Urinary bladder (tissue), 4 donors: Measurements from ENCODE around the gene SYTL2. TPM values are rescaled to one million over a fixed set of nuclear protein-coding genes. Genes with fewer than 3 reads are reported as not detected.

Experiments
- DNase-seq: peaks from one replicate; pipeline ENCODE4 v3.0.0-alpha.2; 2015; ENCODE audit errors: extremely low spot score
- H3K27ac ChIP-seq: one replicate; pipeline ENCODE4 v1.5.1; 2013; ENCODE audit warnings: low read depth, mild to moderate bottlenecking, moderate library complexity
- H3K36me3 ChIP-seq: one replicate; pipeline ENCODE4 v1.6.1; 2013; ENCODE audit warnings: mild to moderate bottlenecking, moderate library complexity; ENCODE audit not compliant: insufficient read depth
- H3K4me1 ChIP-seq: one replicate; pipeline ENCODE4 v1.6.1; 2013; ENCODE audit warnings: mild to moderate bottlenecking, moderate library complexity; ENCODE audit not compliant: insufficient read depth
- H3K4me3 ChIP-seq: one replicate; pipeline ENCODE4 v1.5.1; 2013; ENCODE audit warnings: low read depth, low read length
- WGBS: extraction: QIAGEN DNeasy Blood & Tissue Kit; methylation state at CpG from one replicate; pipeline ENCODE4 v1.1.7; 2013; 5-methylcytosine and 5-hydroxymethylcytosine counted together
- polyA plus RNA-seq: library from polyadenylated mRNA; stranded (reverse); fragments of 200-250 nt; gene quantifications from one replicate; pipeline ENCODE4 v1.2.3, GENCODE V29; 2013
- total RNA-seq: library from RNA; depleted of rRNA; stranded (reverse); fragments of >200 nt; gene quantifications from one replicate; pipeline ENCODE4 v1.2.3, GENCODE V29; 2014
- donor health status: healthy with polysubstance abuse.
- donor health status: healthy.

The SYTL2 gene
- total and polyA plus RNA-seq, 2 donors = 18.5 to 123 TPM

- no peaks in the 10 kb centered on the region for H3K36me3 ChIP-seq
- 85% methylated on average over 1 of the region's 1 CpG for WGBS
- H3K27ac ChIP-seq = no peak overlapping the region
- no peak for DNase-seq
- no peak overlapping the region for H3K4me3 ChIP-seq
- H3K4me1 ChIP-seq = no peaks in the 10 kb centered on the region
Measured at GRCh38 chr11:85755701-85756100, 55.2 kb downstream of the SYTL2 start.

GRCh38 chr11:85755285-85755684, 55.7 kb downstream of the SYTL2 start:
- 93% methylated on average over 2 of the region's 2 CpGs for WGBS
- H3K4me3 ChIP-seq = no peak overlapping the region
- no peak for DNase-seq
- no peak overlapping the region for H3K27ac ChIP-seq
- no peaks in the 10 kb centered on the region for H3K4me1 ChIP-seq
- no peaks in the 10 kb centered on the region for H3K36me3 ChIP-seq

GRCh38 chr11:85752890-85753581, 57.9 kb downstream of the SYTL2 start:
- Histone ChIP-seq H3K4me1 (no peaks in the 10 kb centered on the region), H3K36me3 (no peaks in the 10 kb centered on the region), H3K4me3 (no peak overlapping the region), H3K27ac (no peak overlapping the region)
- WGBS = 86% methylated on average over 7 of the region's 7 CpGs
- DNase-seq = no peak

- WGBS = 81% methylated on average over 4 of the region's 4 CpGs
- Histone ChIP-seq H3K4me1 (no peaks in the 10 kb centered on the region), H3K27ac (no peak overlapping the region), H3K4me3 (no peak overlapping the region), H3K36me3 (no peaks in the 10 kb centered on the region)
- no peak for DNase-seq
Measured at GRCh38 chr11:85752201-85752889, 58.6 kb downstream of the SYTL2 start.

GRCh38 chr11:85751724-85752123, 59.2 kb downstream of the SYTL2 start:
- Histone ChIP-seq H3K27ac (no peak overlapping the region), H3K4me3 (no peak overlapping the region), H3K36me3 (no peaks in the 10 kb centered on the region), H3K4me1 (no peaks in the 10 kb centered on the region)
- DNase-seq = no peak

GRCh38 chr11:85750646-85751045, 60.3 kb downstream of the SYTL2 start:
- no peaks in the 10 kb centered on the region for H3K4me1 ChIP-seq
- H3K27ac ChIP-seq = no peak overlapping the region
- no peaks in the 10 kb centered on the region for H3K36me3 ChIP-seq
- H3K4me3 ChIP-seq = no peak overlapping the region
- no peak for DNase-seq
- WGBS = 82% methylated on average over 3 of the region's 3 CpGs

GRCh38 chr11:85749884-85750283, 61.1 kb downstream of the SYTL2 start:
- 86% methylated on average over 2 of the region's 2 CpGs for WGBS
- Histone ChIP-seq H3K4me3 (no peak overlapping the region), H3K27ac (no peak overlapping the region), H3K36me3 (no peaks in the 10 kb centered on the region), H3K4me1 (no peaks in the 10 kb centered on the region)
- no peak for DNase-seq

GRCh38 chr11:85749287-85749834, 61.6 kb downstream of the SYTL2 start:
- DNase-seq = no peak
- Histone ChIP-seq H3K4me1 (no peaks in the 10 kb centered on the region), H3K27ac (no peak overlapping the region), H3K36me3 (no peaks in the 10 kb centered on the region), H3K4me3 (no peak overlapping the region)
- 73% methylated on average over 3 of the region's 3 CpGs for WGBS

GRCh38 chr11:85748455-85748891, 62.5 kb downstream of the SYTL2 start:
- H3K4me3 ChIP-seq = no peak overlapping the region
- no peak overlapping the region for H3K27ac ChIP-seq
- no peak for DNase-seq
- H3K4me1 ChIP-seq = no peaks in the 10 kb centered on the region
- WGBS = 44% methylated on average over 6 of the region's 6 CpGs
- H3K36me3 ChIP-seq = no peaks in the 10 kb centered on the region

GRCh38 chr11:85746670-85747069, 64.3 kb downstream of the SYTL2 start:
- no peak overlapping the region for H3K4me3 ChIP-seq
- WGBS = 69% methylated on average over 2 of the region's 2 CpGs
- H3K36me3 ChIP-seq = no peaks in the 10 kb centered on the region
- no peaks in the 10 kb centered on the region for H3K4me1 ChIP-seq
- DNase-seq = no peak
- no peak overlapping the region for H3K27ac ChIP-seq

- no peaks in the 10 kb centered on the region for H3K4me1 ChIP-seq
- 62% methylated on average over 3 of the region's 3 CpGs for whole genome bisulfite sequencing
- H3K36me3 ChIP-seq = no peaks in the 10 kb centered on the region
- H3K4me3 ChIP-seq = no peak overlapping the region
- no peak overlapping the region for H3K27ac ChIP-seq
- no peak for DNase-seq
Measured at GRCh38 chr11:85745626-85746025, 65.3 kb downstream of the SYTL2 start.

GRCh38 chr11:85742873-85743275, 68.1 kb downstream of the SYTL2 start:
- H3K27ac ChIP-seq = no peak overlapping the region
- DNase-seq = peak; percentile 41
- 76% methylated on average over 1 of the region's 1 CpG for WGBS

GRCh38 chr11:85742348-85742747, 68.6 kb downstream of the SYTL2 start:
- H3K36me3 ChIP-seq = no peaks in the 10 kb centered on the region
- WGBS = 72% methylated on average over 4 of the region's 4 CpGs
- peak overlapping the region; percentile 56 for H3K27ac ChIP-seq
- DNase-seq = no peak
- no peak overlapping the region for H3K4me3 ChIP-seq
- peaks cover 1% of the 10 kb centered on the region for H3K4me1 ChIP-seq

More at GRCh38 chr11:85742873-85743275, 68.1 kb downstream of the SYTL2 start:
- Histone ChIP-seq H3K36me3 (no peaks in the 10 kb centered on the region), H3K4me3 (no peak overlapping the region), H3K4me1 (no peaks in the 10 kb centered on the region)
